Fibroblast of skin of abdomen (primary cell): Measurements from ENCODE around the gene TMEM252.

Experiments
- DNase-seq: peaks from one replicate; pipeline ENCODE4 v3.0.0-alpha.2; 2013

The TMEM252 gene

GRCh38 chr9:68541568-68541967, 885 bp upstream of the TMEM252 start:
- DNase-seq: no peak

- no peak for DNase-seq
These were observed 2.5 kb downstream of the TMEM252 start for GRCh38 chr9:68538200-68538599.

GRCh38 chr9:68537616-68537880, 3.1 kb downstream of the TMEM252 start:
- DNase-seq: no peak

GRCh38 chr9:68536876-68537615, 3.6 kb downstream of the TMEM252 start:
- DNase-seq: no peak

GRCh38 chr9:68533678-68534077, 7.0 kb downstream of the TMEM252 start:
- DNase-seq: no peak

- no peak for DNase-seq
These were observed 8.6 kb downstream of the TMEM252 start for GRCh38 chr9:68532131-68532530.

GRCh38 chr9:68530618-68531017, 10.1 kb downstream of the TMEM252 start:
- DNase-seq: no peak

- no peak for DNase-seq
These were observed 17.2 kb downstream of the TMEM252 start for GRCh38 chr9:68523367-68523936.

- no peak for DNase-seq
These were observed 17.7 kb downstream of the TMEM252 start for GRCh38 chr9:68522954-68523353.

- no peak for DNase-seq
These were observed 18.6 kb downstream of the TMEM252 start for GRCh38 chr9:68522131-68522530.

- DNase-seq: peak; percentile 38
These were observed 25.2 kb downstream of the TMEM252 start for GRCh38 chr9:68515326-68516017.

GRCh38 chr9:68513981-68514380, 26.7 kb downstream of the TMEM252 start:
- DNase-seq: no peak

- no peak for DNase-seq
These were observed 27.3 kb downstream of the TMEM252 start for GRCh38 chr9:68513385-68513784.

- no peak for DNase-seq
These were observed 31.0 kb downstream of the TMEM252 start for GRCh38 chr9:68509689-68510088.

GRCh38 chr9:68508547-68508946, 32.1 kb downstream of the TMEM252 start:
- no peak for DNase-seq

- no peak for DNase-seq
These were observed 32.9 kb downstream of the TMEM252 start for GRCh38 chr9:68507806-68508145.

- DNase-seq: peak; percentile 17
These were observed 33.4 kb downstream of the TMEM252 start for GRCh38 chr9:68507130-68507805.

- DNase-seq: no peak
These were observed 34.1 kb downstream of the TMEM252 start for GRCh38 chr9:68506551-68506950.

- no peak for DNase-seq
These were observed 34.8 kb downstream of the TMEM252 start for GRCh38 chr9:68505681-68506409.

- DNase-seq: no peak
These were observed 38.4 kb downstream of the TMEM252 start for GRCh38 chr9:68502279-68502678.

- peak; percentile 40 for DNase-seq
These were observed 40.0 kb downstream of the TMEM252 start for GRCh38 chr9:68500457-68501381.

- no peak for DNase-seq
These were observed 41.9 kb downstream of the TMEM252 start for GRCh38 chr9:68498816-68499215.
